ENCODE measurements around the gene NPPA. TPM values are rescaled to one million over a fixed set of nuclear protein-coding genes. Genes with fewer than 3 reads are reported as not detected.
A peak's percentile ranks its signal among the peaks of the same experiment; 100 is the strongest.

NPPA gene
- total and polyA plus RNA-seq, 2 donors (not counting 1 experiment from before 2014, with no cell fraction given), result not detected

GRCh38 chr1:11802973-11803885 is 44.4 kb downstream of the NPPA start:
- TF ChIP-seq EZH2 (IDR thresholded peaks at IDR 0.05; ENCODE audit: low read length, missing control alignments), result no peak
- Histone ChIP-seq H3K4me3 (replicated peaks in 1 of 4; ENCODE audit: control extremely low read depth in 1 of 4, insufficient read depth in 1 of 4, low read depth in 3 of 4, low read length in 4 of 4) (peak overlapping the region; percentile 69 to 98 (median 85)), H2AFZ (ENCODE audit: low read length) (no peak overlapping the region), H3K4me1 (ENCODE audit: control insufficient read depth, extremely low read depth, insufficient read depth, low read length) (peaks cover 7% of the 10 kb centered on the region), H3K79me2 (ENCODE audit: control insufficient read depth, insufficient read depth, low read length) (peaks cover 42% of the 10 kb centered on the region), H3K9me3 (ENCODE audit: control insufficient read depth, insufficient read depth, low read depth, low read length) (no peaks in the 10 kb centered on the region), H3K36me3 (ENCODE audit: control insufficient read depth, insufficient read depth, low read length) (peaks cover 12% of the 10 kb centered on the region), H3K27me3 (ENCODE audit: control insufficient read depth, insufficient read depth, low read length) (no peaks in the 10 kb centered on the region), H3K4me2 (ENCODE audit: extremely low read depth, insufficient read depth, low read length) (peak overlapping the region; percentile 98), H3K9ac (ENCODE audit: insufficient read depth, low read length) (peak overlapping the region; percentile 63), H3K27ac (ENCODE audit: insufficient read depth, low read length) (peak overlapping the region; percentile 92), H4K20me1 (ENCODE audit: control insufficient read depth, extremely low read depth, insufficient read depth, low read length) (no peaks in the 10 kb centered on the region)
- peak; percentile 96 to 98 for DNase-seq (ENCODE audit: low read depth in 2 of 2)

GRCh38 chr1:11802616-11802972 is 45.0 kb downstream of the NPPA start:
- Histone ChIP-seq H3K27me3 (ENCODE audit: control insufficient read depth, insufficient read depth, low read length) (no peaks in the 10 kb centered on the region), H3K79me2 (ENCODE audit: control insufficient read depth, insufficient read depth, low read length) (peaks cover 36% of the 10 kb centered on the region), H3K4me1 (ENCODE audit: control insufficient read depth, extremely low read depth, insufficient read depth, low read length) (peaks cover 7% of the 10 kb centered on the region), H4K20me1 (ENCODE audit: control insufficient read depth, extremely low read depth, insufficient read depth, low read length) (no peaks in the 10 kb centered on the region), H3K36me3 (ENCODE audit: control insufficient read depth, insufficient read depth, low read length) (peaks cover 12% of the 10 kb centered on the region), H3K9me3 (ENCODE audit: control insufficient read depth, insufficient read depth, low read depth, low read length) (no peaks in the 10 kb centered on the region), H3K27ac (ENCODE audit: insufficient read depth, low read length) (peak overlapping the region; percentile 92), H3K4me3 (replicated peaks in 1 of 4; ENCODE audit: control extremely low read depth in 1 of 4, insufficient read depth in 1 of 4, low read depth in 3 of 4, low read length in 4 of 4) (peak overlapping the region; percentile 69 to 98 (median 85)), H3K4me2 (ENCODE audit: extremely low read depth, insufficient read depth, low read length) (peak overlapping the region; percentile 98), H3K9ac (ENCODE audit: insufficient read depth, low read length) (peak overlapping the region; percentile 63), H2AFZ (ENCODE audit: low read length) (no peak overlapping the region)
- DNase-seq (ENCODE audit: low read depth in 2 of 2), result no peak
- TF ChIP-seq EZH2 (IDR thresholded peaks at IDR 0.05; ENCODE audit: low read length, missing control alignments) (no peak), CTCF (conservative IDR thresholded peaks at IDR 0.05 in 1 of 2, IDR thresholded peaks at IDR 0.05 in 1 of 2; ENCODE audit: low read depth in 1 of 2, low read length in 2 of 2) (no peak)

GRCh38 chr1:11800756-11801433 is 46.7 kb downstream of the NPPA start:
- H3K27ac ChIP-seq (ENCODE audit: insufficient read depth, low read length), result no peak overlapping the region
- no peaks in the 10 kb centered on the region for H3K9me3 ChIP-seq (ENCODE audit: control insufficient read depth, insufficient read depth, low read depth, low read length)
- no peak overlapping the region for H3K4me2 ChIP-seq (ENCODE audit: extremely low read depth, insufficient read depth, low read length)
- TF ChIP-seq CTCF (conservative IDR thresholded peaks at IDR 0.05 in 1 of 2, IDR thresholded peaks at IDR 0.05 in 1 of 2; ENCODE audit: low read depth in 1 of 2, low read length in 2 of 2) (no peak), EZH2 (IDR thresholded peaks at IDR 0.05; ENCODE audit: low read length, missing control alignments) (no peak)
- H3K9ac ChIP-seq (ENCODE audit: insufficient read depth, low read length), result no peak overlapping the region
- H3K27me3 ChIP-seq (ENCODE audit: control insufficient read depth, insufficient read depth, low read length), result no peaks in the 10 kb centered on the region
- DNase-seq (ENCODE audit: low read depth in 2 of 2), result no peak
- H3K4me3 ChIP-seq (replicated peaks in 1 of 4; ENCODE audit: control extremely low read depth in 1 of 4, insufficient read depth in 1 of 4, low read depth in 3 of 4, low read length in 4 of 4), result peak overlapping the region in 2 of 4 experiments; percentile 87 to 98
- H3K4me1 ChIP-seq (ENCODE audit: control insufficient read depth, extremely low read depth, insufficient read depth, low read length), result peaks cover 18% of the 10 kb centered on the region
- no peaks in the 10 kb centered on the region for H4K20me1 ChIP-seq (ENCODE audit: control insufficient read depth, extremely low read depth, insufficient read depth, low read length)
- peaks cover 15% of the 10 kb centered on the region for H3K36me3 ChIP-seq (ENCODE audit: control insufficient read depth, insufficient read depth, low read length)
- H2AFZ ChIP-seq (ENCODE audit: low read length), result no peak overlapping the region
- H3K79me2 ChIP-seq (ENCODE audit: control insufficient read depth, insufficient read depth, low read length), result peaks cover 24% of the 10 kb centered on the region

All from fibroblast of lung (primary cell).